ENCODE data around the gene KCNV2. TPM values are rescaled to one million over a fixed set of nuclear protein-coding genes. Genes with fewer than 3 reads are reported as not detected.

KCNV2 gene
- total and polyA plus RNA-seq, 4 donors = 0.36 to 0.57 TPM; not detected in 2

DNA sequence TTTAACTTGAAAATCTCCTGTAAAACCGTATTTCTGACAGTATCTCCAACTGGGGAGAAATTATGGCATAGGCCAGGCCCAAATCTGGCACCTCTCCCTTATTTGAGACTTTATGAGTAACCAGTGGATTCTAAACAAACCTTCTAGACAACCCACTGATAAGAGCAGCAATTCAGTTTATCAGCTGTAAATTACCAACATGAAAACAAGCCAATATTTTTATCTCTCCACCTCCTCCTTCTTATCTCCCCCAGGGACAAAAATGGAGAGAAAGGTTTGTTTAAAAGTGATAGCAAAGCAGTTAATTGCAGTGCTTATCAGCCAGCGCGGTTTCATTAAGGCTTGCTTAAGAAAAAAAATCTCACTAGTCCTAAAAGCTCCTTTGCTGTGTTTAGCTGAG lies 53.8 kb downstream of the KCNV2 start:
- H3K4me1 ChIP-seq (ENCODE audit: control insufficient read depth, insufficient read depth, low read length) = no peaks in the 10 kb centered on the region
- no peaks in the 10 kb centered on the region for H3K36me3 ChIP-seq (ENCODE audit: control insufficient read depth, insufficient read depth, low read length)
- 78% methylated on average over 1 of the region's 3 CpGs for WGBS (ENCODE audit: insufficient coverage)
- H3K27ac ChIP-seq (ENCODE audit: low read depth, low read length) = no peak overlapping the region
- H3K9me3 ChIP-seq (ENCODE audit: control insufficient read depth, insufficient read depth, low read length) = peaks cover 8% of the 10 kb centered on the region
- no peaks in the 10 kb centered on the region for H3K27me3 ChIP-seq (ENCODE audit: control insufficient read depth, insufficient read depth, low read length)
- peak in 1 of 6 donors; percentile 74 for DNase-seq (ENCODE audit: low read depth in 4 of 6, low spot score in 6 of 6)
- H3K4me3 ChIP-seq (ENCODE audit: low read depth, low read length) = no peak overlapping the region

DNA sequence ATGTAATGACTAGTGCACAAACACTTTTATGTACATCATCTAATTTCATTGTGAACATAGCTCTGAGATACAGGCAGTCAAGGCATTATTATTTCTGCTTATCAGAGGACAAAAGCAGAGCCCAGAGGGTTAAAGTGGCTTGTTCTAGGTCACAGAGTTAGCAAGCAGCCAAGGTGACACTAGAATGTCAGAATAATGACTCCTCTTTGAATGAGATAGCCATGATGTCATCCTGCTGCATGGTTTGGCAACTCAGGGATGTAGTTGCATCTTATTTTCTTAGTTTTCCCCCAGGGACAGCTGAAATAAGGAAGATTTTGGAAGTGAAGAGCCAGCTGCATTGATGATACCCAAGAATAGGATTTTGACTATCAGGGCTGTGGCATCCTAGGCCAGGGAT lies 54.4 kb downstream of the KCNV2 start:
- Histone ChIP-seq H3K36me3 (ENCODE audit: control insufficient read depth, insufficient read depth, low read length) (no peaks in the 10 kb centered on the region), H3K4me3 (ENCODE audit: low read depth, low read length) (no peak overlapping the region), H3K9me3 (ENCODE audit: control insufficient read depth, insufficient read depth, low read length) (peaks cover 8% of the 10 kb centered on the region), H3K4me1 (ENCODE audit: control insufficient read depth, insufficient read depth, low read length) (no peaks in the 10 kb centered on the region), H3K27ac (ENCODE audit: low read depth, low read length) (no peak overlapping the region), H3K27me3 (ENCODE audit: control insufficient read depth, insufficient read depth, low read length) (no peaks in the 10 kb centered on the region)
- DNase-seq (ENCODE audit: low read depth in 4 of 6, low spot score in 6 of 6) = peak in 1 of 6 donors; percentile 10

DNA sequence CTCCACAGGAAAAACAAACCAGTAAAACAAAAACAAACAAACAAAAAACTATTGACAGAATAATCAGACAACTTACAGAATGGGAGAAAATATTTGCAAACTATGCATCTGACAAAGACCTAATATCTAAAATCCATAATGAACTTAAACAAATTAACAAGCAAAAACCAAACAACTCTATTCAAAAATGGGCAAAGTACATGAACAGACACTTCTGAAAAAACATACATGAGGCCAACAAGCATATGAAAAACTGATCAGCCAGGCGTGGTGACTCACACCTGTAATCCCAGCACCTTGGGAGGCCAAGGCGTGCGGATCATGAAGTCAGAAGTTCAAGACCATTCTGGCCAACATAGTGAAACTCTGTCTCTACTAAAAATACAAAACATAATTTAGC lies 60.1 kb downstream of the KCNV2 start:
- Histone ChIP-seq H3K36me3 (ENCODE audit: control insufficient read depth, insufficient read depth, low read length) (peaks cover 7% of the 10 kb centered on the region), H3K27me3 (ENCODE audit: control insufficient read depth, insufficient read depth, low read length) (no peaks in the 10 kb centered on the region), H3K9me3 (ENCODE audit: control insufficient read depth, insufficient read depth, low read length) (peaks cover 17% of the 10 kb centered on the region), H3K4me1 (ENCODE audit: control insufficient read depth, insufficient read depth, low read length) (no peaks in the 10 kb centered on the region), H3K27ac (ENCODE audit: low read depth, low read length) (no peak overlapping the region), H3K4me3 (ENCODE audit: low read depth, low read length) (no peak overlapping the region)
- WGBS (ENCODE audit: insufficient coverage) = 100% methylated on average over 1 of the region's 3 CpGs
- DNase-seq (ENCODE audit: low read depth in 4 of 6, low spot score in 6 of 6) = no peak

DNA sequence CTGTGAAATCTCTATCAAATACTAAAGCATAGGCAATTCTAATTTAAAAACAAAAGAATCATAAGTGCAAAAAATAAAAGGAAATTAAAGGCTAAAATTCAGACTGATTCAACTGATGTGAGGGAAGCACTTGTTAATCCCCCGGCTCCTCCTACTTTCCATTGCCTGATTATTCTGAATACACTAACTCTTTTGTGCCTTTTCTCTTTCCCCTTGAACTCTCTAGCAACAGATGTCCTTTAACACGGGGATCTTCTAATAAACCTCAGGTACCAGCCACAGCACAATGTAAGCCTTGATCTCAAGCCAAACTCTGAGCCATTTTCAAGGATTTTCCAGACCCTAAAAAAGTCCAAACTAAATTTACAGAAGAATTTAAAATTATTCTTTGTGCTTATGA lies 61.5 kb downstream of the KCNV2 start:
- no peak for DNase-seq (ENCODE audit: low read depth in 4 of 6, low spot score in 6 of 6)
- WGBS (ENCODE audit: insufficient coverage) = 74% methylated on average over 2 of the region's 2 CpGs
- peaks cover 7% of the 10 kb centered on the region for H3K36me3 ChIP-seq (ENCODE audit: control insufficient read depth, insufficient read depth, low read length)
- no peak overlapping the region for H3K27ac ChIP-seq (ENCODE audit: low read depth, low read length)
- H3K4me1 ChIP-seq (ENCODE audit: control insufficient read depth, insufficient read depth, low read length) = no peaks in the 10 kb centered on the region
- H3K27me3 ChIP-seq (ENCODE audit: control insufficient read depth, insufficient read depth, low read length) = no peaks in the 10 kb centered on the region
- peaks cover 13% of the 10 kb centered on the region for H3K9me3 ChIP-seq (ENCODE audit: control insufficient read depth, insufficient read depth, low read length)
- no peak overlapping the region for H3K4me3 ChIP-seq (ENCODE audit: low read depth, low read length)

Other genes starting within 250 kb of the KCNV2 start
- gene VLDLR, start 95.7 kb upstream of the KCNV2 start, total RNA-seq = 10 to 100 TPM; 32.3 to 35.4 TPM
- 10 to 100 TPM; 28.5 to 32.7 TPM for gene VLDLR, start 95.7 kb upstream of the KCNV2 start, polyA plus RNA-seq (ENCODE audit: insufficient read length in 2 of 2)
- gene PUM3, start 126.6 kb downstream of the KCNV2 start, total RNA-seq = 10 to 100 TPM; 33.0 to 39.8 TPM
- gene PUM3, start 126.6 kb downstream of the KCNV2 start, polyA plus RNA-seq (ENCODE audit: insufficient read length in 2 of 2) = 10 to 100 TPM; 16.2 to 17.1 TPM

Measured in spinal cord (tissue), 10 donors.